HuH-7 (cell line): ENCODE measurements around the gene CELF1.

Source experiments
- DNase-seq: peaks from one replicate; pipeline ENCODE4 v3.0.0; 2011; ENCODE audit warnings: low spot score

Gene CELF1

GRCh38 chr11:47552566-47553405, at the start of gene CELF1:
TSS of gene CELF1 (minus strand) at chr11:47553132. CDS start at chr11:47499523, 53,609 bp downstream.
- DNase-seq: peak; percentile 80

- no peak for DNase-seq
Observed at GRCh38 chr11:47599902-47600301, 47.0 kb upstream of the CELF1 start.

GRCh38 chr11:47595967-47596366, 43.0 kb upstream of the CELF1 start:
- DNase-seq: no peak

DNA sequence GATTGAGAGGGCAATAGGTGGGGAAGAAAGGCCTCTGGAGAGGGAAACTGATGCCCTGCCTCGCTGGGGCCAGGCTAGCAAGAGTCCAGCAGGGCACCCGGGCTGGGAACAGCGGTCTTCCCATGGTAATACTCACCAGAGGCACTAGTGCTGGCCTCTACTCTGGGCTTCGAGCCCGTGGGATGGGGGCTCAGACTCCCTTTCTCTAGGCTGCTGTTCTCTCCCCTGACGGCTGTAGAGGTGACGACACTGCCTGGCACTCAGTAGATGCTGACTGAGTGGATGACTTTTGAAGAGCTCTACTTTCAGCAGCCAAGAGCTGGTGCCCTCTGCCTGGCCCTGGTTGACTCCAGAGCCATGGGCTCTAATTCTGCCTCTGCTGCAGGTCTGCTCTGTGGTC, 42.1 kb upstream of the CELF1 start:
- no peak for DNase-seq

DNA sequence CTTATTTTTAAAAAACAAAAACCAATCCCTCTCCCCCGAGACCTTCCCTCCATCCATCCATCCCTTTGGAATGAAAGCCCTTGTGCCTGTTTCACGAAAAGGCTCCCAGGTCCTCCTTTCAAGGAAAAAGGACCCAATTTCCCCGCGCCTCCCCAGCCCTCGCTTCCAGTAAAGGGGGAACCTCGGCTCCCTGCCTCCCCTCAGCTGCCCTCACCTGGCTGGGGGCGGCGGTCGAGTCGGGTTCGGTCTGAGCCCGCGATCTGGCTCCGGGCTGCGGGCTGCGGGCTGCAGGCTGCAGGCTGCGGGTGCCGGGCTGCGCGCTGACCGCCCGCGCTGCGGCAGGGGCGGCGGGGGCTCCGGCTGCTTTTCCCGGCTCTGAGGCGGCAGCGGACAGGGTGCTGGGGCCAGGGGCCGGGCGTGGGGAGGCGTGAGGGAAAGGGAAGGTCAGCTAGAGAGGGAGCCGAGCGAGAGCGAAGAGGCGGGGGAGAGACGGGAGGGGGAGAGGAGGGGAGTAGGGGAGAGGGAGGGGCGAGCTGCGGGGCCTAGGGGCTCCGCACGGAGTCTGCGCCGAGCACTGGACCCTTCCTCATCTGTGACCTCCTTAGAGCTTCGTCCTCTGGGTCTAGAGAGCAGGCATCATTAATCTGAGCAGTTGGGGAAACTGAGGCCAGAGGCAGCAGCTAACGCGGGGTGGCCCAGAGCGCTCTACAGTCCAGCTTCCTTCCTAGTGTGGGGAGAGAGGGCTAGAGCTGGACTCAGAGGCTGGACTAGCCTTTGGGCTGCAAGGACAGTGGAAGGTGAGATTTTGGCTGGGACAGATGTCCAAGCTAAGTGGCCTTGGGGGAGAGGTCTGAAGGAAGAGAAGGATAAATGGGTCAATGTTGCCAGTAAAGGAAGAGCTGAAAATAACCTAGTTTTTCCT, 41.3 kb upstream of the CELF1 start, which contains the start of gene C1QTNF4:
TSS of gene C1QTNF4 (minus strand) at position 478 of the 922 bp plus-strand sequence. CDS start 3,601 bp downstream, outside the sequence.
- no peak for DNase-seq

GRCh38 chr11:47593492-47593933, 40.6 kb upstream of the CELF1 start:
- no peak for DNase-seq

- no peak for DNase-seq
Observed at GRCh38 chr11:47592970-47593369, 40.0 kb upstream of the CELF1 start.

DNA sequence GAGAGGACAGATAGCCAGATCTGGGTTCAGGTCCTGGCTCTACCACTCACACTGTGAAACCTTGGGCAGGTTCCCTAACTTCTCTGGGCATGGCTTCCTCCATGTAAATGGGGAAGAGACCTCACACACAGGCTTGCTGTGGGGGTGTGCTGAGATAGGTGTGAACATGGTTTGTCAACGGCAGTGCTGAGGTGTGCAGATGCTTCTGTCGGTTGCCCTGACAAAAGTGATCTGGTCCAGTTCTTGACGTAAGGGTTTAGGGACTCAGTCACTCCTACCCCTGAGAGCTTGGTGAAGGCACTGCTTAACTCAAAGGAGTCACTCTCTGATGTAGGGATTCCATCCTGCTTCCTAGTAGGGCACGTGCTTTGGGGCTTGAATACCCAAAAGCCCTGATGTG, 39.3 kb upstream of the CELF1 start:
- no peak for DNase-seq

- peak; percentile 46 for DNase-seq
Observed at GRCh38 chr11:47591764-47592163, 38.8 kb upstream of the CELF1 start.

DNA sequence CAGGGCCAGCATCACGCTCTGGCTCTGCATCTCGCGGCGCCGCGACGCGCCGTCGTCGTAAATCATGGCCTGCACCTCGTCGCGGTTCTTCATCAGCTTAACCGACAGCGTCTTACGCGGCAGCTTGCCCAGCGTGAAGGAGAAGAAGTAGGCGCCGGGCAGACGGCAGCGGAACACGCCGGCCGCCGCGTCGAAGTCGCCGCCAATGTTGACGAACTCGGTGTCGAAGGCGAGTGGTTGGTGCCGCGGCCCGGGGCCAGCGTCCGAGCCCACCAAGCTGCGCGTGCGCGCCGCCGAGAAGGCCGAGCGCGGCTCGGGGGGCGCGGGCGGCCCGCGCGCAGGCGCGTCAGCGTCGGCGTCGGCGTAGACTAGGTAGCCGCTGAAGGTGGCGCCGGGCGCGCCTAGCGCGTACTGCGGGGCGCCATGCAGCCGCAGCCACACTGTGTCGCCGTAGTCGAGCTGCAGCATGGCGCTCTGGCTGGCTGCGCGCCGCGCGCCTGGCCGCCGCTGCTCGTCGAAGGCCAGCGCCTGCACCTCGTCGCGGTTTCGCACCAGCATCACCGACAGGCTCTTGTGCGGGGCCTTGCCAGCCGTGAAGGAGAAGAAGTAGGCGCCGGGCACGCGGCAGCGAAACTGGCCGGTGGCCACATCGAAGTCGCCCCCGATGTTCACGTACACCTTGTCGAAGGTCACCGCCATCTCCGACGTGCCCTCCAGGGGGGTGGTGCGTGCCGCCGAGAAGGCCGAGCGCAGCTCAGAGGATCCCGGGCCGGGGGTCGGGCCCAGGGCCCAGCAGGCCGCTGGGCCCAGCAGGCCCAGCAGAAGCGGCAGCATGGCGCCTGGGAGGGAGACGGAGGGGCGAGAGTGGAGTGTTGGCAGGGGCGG, 37.3 kb upstream of the CELF1 start:
- no peak for DNase-seq

GRCh38 chr11:47589584-47589976, 36.6 kb upstream of the CELF1 start:
- no peak for DNase-seq

DNA sequence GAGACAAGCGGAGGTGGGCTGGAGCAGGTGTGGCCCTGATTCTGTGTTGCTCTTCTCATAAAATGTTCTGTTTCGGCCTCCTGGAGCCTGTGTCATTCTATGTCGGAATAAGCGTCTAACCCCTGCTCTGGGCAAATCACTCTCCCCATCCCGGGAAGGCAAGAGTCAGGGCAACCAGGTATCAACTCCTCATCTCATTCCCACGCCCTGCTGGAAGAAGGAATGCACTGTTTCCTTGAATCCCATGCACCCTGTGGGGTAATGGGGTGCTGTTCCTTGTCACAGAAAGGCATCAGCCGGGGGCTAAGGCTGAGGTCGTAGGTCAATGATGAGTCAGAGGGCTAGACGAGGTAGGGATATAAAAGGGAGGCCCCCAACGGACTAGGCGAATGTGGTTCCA, 36.2 kb upstream of the CELF1 start:
- DNase-seq: no peak

- DNase-seq: no peak
Observed at GRCh38 chr11:47587723-47588326, 34.9 kb upstream of the CELF1 start.

DNA sequence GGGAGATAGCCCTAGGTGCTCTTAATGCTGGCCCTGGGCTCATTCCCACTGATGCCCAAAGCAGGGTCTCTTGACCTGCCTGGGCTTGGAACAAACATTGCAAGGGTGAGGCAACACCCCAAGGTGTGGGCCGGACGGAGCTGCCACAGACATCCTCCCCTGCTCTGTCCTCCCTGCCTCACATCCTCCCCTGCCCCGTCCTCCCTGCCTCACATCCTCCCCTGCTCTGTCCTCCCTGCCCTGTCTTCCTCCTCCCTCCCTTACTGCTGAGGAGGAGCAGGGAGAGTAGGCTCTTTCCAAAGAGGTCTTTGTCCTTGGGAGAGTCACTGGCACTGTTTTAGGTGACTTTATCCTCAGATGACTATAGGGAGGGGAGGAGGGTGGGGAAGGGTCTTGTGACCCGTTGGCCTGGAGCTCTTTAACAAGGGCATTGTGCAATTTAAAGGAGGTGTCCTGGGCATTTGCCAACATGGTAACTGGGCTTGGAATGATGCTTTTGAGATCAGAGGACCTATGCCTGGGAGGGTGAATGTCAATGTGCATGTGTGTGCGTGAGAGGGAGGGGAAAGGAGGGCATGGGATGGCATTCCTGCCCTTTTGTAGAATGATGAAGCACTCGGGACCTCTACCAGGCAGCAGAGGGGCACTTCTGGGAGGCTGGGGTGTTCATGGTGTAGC, 34.2 kb upstream of the CELF1 start:
- no peak for DNase-seq

- DNase-seq: no peak
Observed at GRCh38 chr11:47586098-47586855, 33.3 kb upstream of the CELF1 start, which contains the start of gene FAM180B. TSS of gene FAM180B (plus strand) at chr11:47586678. CDS start at chr11:47586769, 91 bp downstream.

GRCh38 chr11:47583844-47584243, 30.9 kb upstream of the CELF1 start:
- DNase-seq: no peak

- DNase-seq: peak; percentile 86
Observed at GRCh38 chr11:47578524-47579494, 25.9 kb upstream of the CELF1 start, which contains the start of the genes KBTBD4 and NDUFS3. TSS of gene KBTBD4 (minus strand) at chr11:47578970. CDS start at chr11:47578951, 19 bp downstream. TSS of gene NDUFS3 (plus strand) at chr11:47579074. CDS start at chr11:47579092, 18 bp downstream.

GRCh38 chr11:47577460-47578041, 24.6 kb upstream of the CELF1 start:
- no peak for DNase-seq
